HepG2 (cell line): ENCODE measurements around the gene LAMA5. TPM values are rescaled to one million over a fixed set of nuclear protein-coding genes. Genes with fewer than 3 reads are reported as not detected.

Experiments used
- ATF7-NPFF ChIP-seq: sonication (generic); formaldehyde crosslinking; IDR thresholded peaks from 2 replicates; pipeline ENCODE4 v1.8.1; 2023; ENCODE audit warnings: mild to moderate bottlenecking, low read depth, missing genetic modification reagents, moderate library complexity
- CBX1 ChIP-seq: IDR thresholded peaks from one replicate; pipeline ENCODE4 v1.6.1; 2016; ENCODE audit warnings: antibody characterized with exemption, low read depth
- ETV6 ChIP-seq: sonication (generic); formaldehyde crosslinking; conservative IDR thresholded peaks from 2 replicates; pipeline ENCODE4 v1.4.0; 2020; ENCODE audit warnings: missing genetic modification reagents
- HOXD1 ChIP-seq: sonication (generic); formaldehyde crosslinking; IDR thresholded peaks from 2 replicates; pipeline ENCODE4 v1.5.0; 2020; ENCODE audit warnings: missing genetic modification reagents
- IKZF4 ChIP-seq: sonication (generic); formaldehyde crosslinking; IDR thresholded peaks from 2 replicates; pipeline ENCODE4 v1.5.1; 2020; ENCODE audit warnings: borderline replicate concordance, mild to moderate bottlenecking, low read depth, missing genetic modification reagents; ENCODE audit errors: not compliant biosample characterization
- NAIF1 ChIP-seq: sonication (generic); formaldehyde crosslinking; IDR thresholded peaks from 2 replicates; pipeline ENCODE4 v1.5.0; 2020; ENCODE audit warnings: mild to moderate bottlenecking, missing genetic modification reagents, borderline replicate concordance
- NFE2 ChIP-seq: sonication (generic); formaldehyde crosslinking; IDR thresholded peaks from 2 replicates; pipeline ENCODE4 v1.4.0; 2020; ENCODE audit warnings: missing genetic modification reagents
- RBFOX2 ChIP-seq: fragments of 200-400 bp; formaldehyde crosslinking; IDR thresholded peaks from 2 replicates; pipeline ENCODE4 v1.6.1; 2017; ENCODE audit warnings: low read depth, mild to moderate bottlenecking, low read length
- SMAD1 ChIP-seq: sonication (generic); formaldehyde crosslinking; IDR thresholded peaks from 2 replicates; pipeline ENCODE4 v1.4.0; 2020; ENCODE audit warnings: missing genetic modification reagents, low read depth, mild to moderate bottlenecking, borderline replicate concordance
- SYNCRIP ChIP-seq: fragments of 200-400 bp; formaldehyde crosslinking; IDR thresholded peaks from 2 replicates; pipeline ENCODE4 v1.6.1; 2018; ENCODE audit warnings: mild to moderate bottlenecking, low read depth, low read length; ENCODE audit not compliant: insufficient read depth
- WIZ ChIP-seq: sonication (generic); formaldehyde crosslinking; IDR thresholded peaks from 2 replicates; pipeline ENCODE4 v1.5.1; 2020; ENCODE audit warnings: mild to moderate bottlenecking, missing genetic modification reagents
- ZBTB20 ChIP-seq: sonication (generic); formaldehyde crosslinking; IDR thresholded peaks from 2 replicates; pipeline ENCODE4 v1.8.1; 2023; ENCODE audit warnings: missing genetic modification reagents, low read depth, mild to moderate bottlenecking, borderline replicate concordance
- ZKSCAN1 ChIP-seq: fragments of 150-350 bp; IDR thresholded peaks from 2 replicates; pipeline ENCODE4 v1.6.1; 2014; ENCODE audit warnings: low read length
- ZNF318 ChIP-seq: sonication (generic); formaldehyde crosslinking; IDR thresholded peaks from 2 replicates; pipeline ENCODE4 v1.4.0; 2020; ENCODE audit warnings: mild to moderate bottlenecking, missing genetic modification reagents
- ZNF777 ChIP-seq: sonication (generic); formaldehyde crosslinking; IDR thresholded peaks from 2 replicates; pipeline ENCODE4 v1.4.0; 2020; ENCODE audit warnings: missing genetic modification reagents
- ZNF781 ChIP-seq: sonication (generic); formaldehyde crosslinking; IDR thresholded peaks from 2 replicates; pipeline ENCODE4 v1.5.1; 2020; ENCODE audit warnings: borderline replicate concordance, mild to moderate bottlenecking, missing genetic modification reagents; ENCODE audit errors: not compliant biosample characterization
- polyA plus RNA-seq, 8 experiments: library from polyadenylated mRNA; depleted of rRNA in 3 of 8; stranded (reverse) in 7 of 8; unstranded in 1 of 8; fragments of >200 nt; fragmentation: Illumina TruSeq in 4 of 8; extraction: Trizol in 4 of 8; gene quantifications; 2 replicates each; pipeline versions ENCODE4 v1.2.1 to v1.2.3, GENCODE V29; 2011 to 2016; ENCODE audit warnings: low read depth in 4 of 8, missing spikeins in 1 of 8, mixed read lengths in 1 of 8; ENCODE audit not compliant: insufficient read depth in 1 of 8
- total RNA-seq, 5 experiments: library from RNA; depleted of rRNA; stranded (reverse); fragments of >200 nt; fragmentation: Illumina TruSeq; extraction: Trizol; gene quantifications; 2 replicates each; pipeline ENCODE4 v1.2.3, GENCODE V29; 2016; ENCODE audit warnings: low read depth in 1 of 5
- TF ChIP-seq, protein P1 (sequence below): sonication (generic); formaldehyde crosslinking; IDR thresholded peaks from 2 replicates; pipeline ENCODE4 v1.4.0; 2020; ENCODE audit warnings: mild to moderate bottlenecking, low read depth, missing genetic modification reagents

The LAMA5 gene
- total and polyA plus RNA-seq, 2 of the 13 experiments (the other 11 are each of a cell fraction or from before 2014, with no cell fraction given): 21.0 to 44.7 TPM

DNA sequence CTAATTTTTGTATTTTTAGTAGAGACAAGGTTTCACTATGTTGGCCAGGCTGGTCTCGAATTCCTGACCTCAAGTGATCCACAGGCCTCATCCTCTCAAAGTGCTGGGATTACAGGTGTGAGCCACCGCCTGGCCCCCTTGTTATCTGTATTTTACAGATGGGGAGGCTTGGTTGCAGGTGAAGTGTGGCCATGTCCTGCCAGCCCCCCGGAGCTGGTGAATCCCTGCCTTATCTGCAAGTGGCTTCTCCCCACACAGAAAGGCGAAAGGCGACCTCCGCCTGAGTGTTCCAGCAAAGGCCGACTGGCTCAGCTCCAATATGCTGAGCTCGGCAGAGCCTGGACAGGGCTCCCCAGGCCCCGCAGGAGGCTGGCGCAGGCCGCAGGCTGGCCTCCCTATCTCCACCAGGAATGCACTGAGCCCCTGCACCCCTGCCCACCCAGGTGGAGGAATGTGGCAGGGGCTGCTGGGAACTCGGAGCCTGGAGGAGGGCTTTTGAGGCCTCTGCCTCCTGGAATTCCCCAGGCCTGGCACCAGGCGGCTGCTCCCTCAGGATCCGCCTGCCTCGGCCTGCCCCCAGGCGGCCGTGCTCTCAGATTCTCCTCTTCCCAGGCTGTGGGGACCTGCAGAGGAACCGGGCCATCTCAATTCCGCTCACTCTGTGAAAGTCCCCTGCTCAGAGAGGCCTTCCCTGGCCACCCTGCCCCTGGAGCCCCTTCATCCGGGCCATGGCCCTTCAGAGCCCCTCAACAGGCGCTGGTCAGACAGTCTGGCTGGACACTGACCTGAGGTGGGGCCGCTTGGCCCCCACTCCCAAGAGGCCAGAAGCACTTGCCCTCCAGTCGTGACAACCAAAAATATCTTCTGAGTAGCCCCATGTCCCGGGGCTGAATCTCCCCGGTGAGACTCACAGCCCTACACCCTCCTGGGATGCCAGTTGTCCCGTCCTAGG is 9.3 kb upstream of the LAMA5 start (continued):
- TF ChIP-seq RBFOX2: peak; percentile 87
- TF ChIP-seq WIZ (CRISPR knock-in tag): no peak
- TF ChIP-seq HOXD1: no peak; the same call in none of the 2 replicates
- peak; percentile 38 for TF ChIP-seq IKZF4
- peak; percentile 74; the same call in 1 of the 2 replicates for TF ChIP-seq ZBTB20 (CRISPR knock-in tag)
- no peak for TF ChIP-seq NAIF1 (CRISPR knock-in tag)
- TF ChIP-seq ZNF318 (CRISPR knock-in tag): peak; percentile 63; the same call in 1 of the 2 replicates
- TF ChIP-seq CBX1: no peak
- peak; percentile 51 for TF ChIP-seq ZNF781 (CRISPR knock-in tag)
- peak; percentile 27; the same call in 1 of the 2 replicates for TF ChIP-seq ZKSCAN1
- peak; percentile 69 for TF ChIP-seq ZNF777
- TF ChIP-seq NFE2: no peak
- no peak for TF ChIP-seq SYNCRIP
- peak; percentile 70; the same call in 1 of the 2 replicates for TF ChIP-seq ATF7-NPFF (CRISPR knock-in tag)
- TF ChIP-seq, protein P1, sequence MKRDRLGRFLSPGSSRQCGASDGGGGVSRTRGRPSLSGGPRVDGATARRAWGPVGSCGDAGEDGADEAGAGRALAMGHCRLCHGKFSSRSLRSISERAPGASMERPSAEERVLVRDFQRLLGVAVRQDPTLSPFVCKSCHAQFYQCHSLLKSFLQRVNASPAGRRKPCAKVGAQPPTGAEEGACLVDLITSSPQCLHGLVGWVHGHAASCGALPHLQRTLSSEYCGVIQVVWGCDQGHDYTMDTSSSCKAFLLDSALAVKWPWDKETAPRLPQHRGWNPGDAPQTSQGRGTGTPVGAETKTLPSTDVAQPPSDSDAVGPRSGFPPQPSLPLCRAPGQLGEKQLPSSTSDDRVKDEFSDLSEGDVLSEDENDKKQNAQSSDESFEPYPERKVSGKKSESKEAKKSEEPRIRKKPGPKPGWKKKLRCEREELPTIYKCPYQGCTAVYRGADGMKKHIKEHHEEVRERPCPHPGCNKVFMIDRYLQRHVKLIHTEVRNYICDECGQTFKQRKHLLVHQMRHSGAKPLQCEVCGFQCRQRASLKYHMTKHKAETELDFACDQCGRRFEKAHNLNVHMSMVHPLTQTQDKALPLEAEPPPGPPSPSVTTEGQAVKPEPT (CRISPR knock-in tag): peak; percentile 43; the same call in 1 of the 2 replicates
- TF ChIP-seq SMAD1 (CRISPR knock-in tag): no peak
- peak; percentile 49; the same call in 1 of the 2 replicates for TF ChIP-seq ETV6
